AG20443 (cell line): ENCODE measurements around the gene PPFIA1.

Experiments
- DNase-seq: peaks from one replicate; pipeline ENCODE4 v3.0.0; 2012; ENCODE audit warnings: low spot score, mixed read lengths

The PPFIA1 gene

GRCh38 chr11:70432065-70432464 is 161.6 kb downstream of the PPFIA1 start:
- no peak for DNase-seq

GRCh38 chr11:70432580-70432979 is 162.1 kb downstream of the PPFIA1 start:
- DNase-seq = no peak

- DNase-seq = no peak
These were observed 162.5 kb downstream of the PPFIA1 start for GRCh38 chr11:70433038-70433437.

- no peak for DNase-seq
These were observed 163.0 kb downstream of the PPFIA1 start for GRCh38 chr11:70433526-70433925.
